K562 (cell line): ENCODE data around the gene FAM171A2. TPM values are rescaled to one million over a fixed set of nuclear protein-coding genes. Genes with fewer than 3 reads are reported as not detected.
"Not testable (repeated sequence)": the region's sequence is repeated elsewhere in the genome, so short reads cannot be mapped to it uniquely, and the experiment has no call there.

Experiments
- ATAC-seq: fragments of 200-7000 bp; cut with Tn5 transposase; 3 replicates; pipeline ENCODE4 v1.9.1; 2020; ENCODE audit warnings: moderate library complexity
- BruUV-seq: library from RNA; stranded (reverse); fragments of 400-500 nt; replicated peaks from 2 replicates; lab custom pipeline; 2021; lab: Mats Ljungman, UMichigan
- CTCF ChIA-PET: fragments of 300-600 bp; formaldehyde crosslinking; extraction: SDS; loops from one replicate; lab custom pipeline; 2021; ENCODE audit warnings: low intra/inter-chr PET ratio; lab: Yijun Ruan, JAX
- POLR2A ChIA-PET: fragments of 300-600, 350-650 bp; sonication (Branson Sonifier 250); formaldehyde crosslinking; extraction: SDS; loops from one replicate; lab custom pipeline; 2021; ENCODE audit warnings: antibody characterized with exemption, inconsistent platforms; lab: Yijun Ruan, JAX
- DNase-seq, 4 experiments: peaks; one replicate each; pipeline versions ENCODE4 v3.0.0 to v3.0.0-alpha.2; 2011 to 2018; ENCODE audit warnings: low spot score in 3 of 4, mixed read lengths in 3 of 4; ENCODE audit errors: extremely low read depth in 1 of 4
- FAIRE-seq: peaks from 2 replicates; lab custom pipeline; 2011; peaks lifted over from hg19 to GRCh38; lab: Jason Lieb, UNC
- H2AFZ ChIP-seq: 2 replicates; pipeline ENCODE4 v1.6.0; 2011; ENCODE audit warnings: low read depth, low read length, control low read depth, inconsistent platforms
- H3K27ac ChIP-seq: fragments of 200-600 bp; 3 replicates; pipeline ENCODE4 v1.8.0; 2011; ENCODE audit warnings: low read depth, mild to moderate bottlenecking, control low read depth, inconsistent platforms, low read length, moderate library complexity, mixed read lengths; ENCODE audit errors: extremely low read depth
- H3K27me3 ChIP-seq, 2 experiments: fragments of 300-600 bp in 1 of 2; 2 replicates in 1 of 2; 3 replicates in 1 of 2; pipeline versions ENCODE4 v1.6.0 to v1.8.0; 2011; ENCODE audit warnings: inconsistent platforms in 2 of 2, low read length in 2 of 2, mild to moderate bottlenecking in 1 of 2, mixed read lengths in 1 of 2, moderate library complexity in 1 of 2; ENCODE audit not compliant: control insufficient read depth in 2 of 2, insufficient read depth in 2 of 2
- H3K36me3 ChIP-seq: fragments of 300-600 bp; 3 replicates; pipeline ENCODE4 v1.8.0; 2011; ENCODE audit warnings: mild to moderate bottlenecking, low read length, inconsistent platforms; ENCODE audit not compliant: control insufficient read depth, insufficient read depth
- H3K4me1 ChIP-seq, 2 experiments: fragments of 200-600 bp in 1 of 2; replicated peaks in 1 of 2; 2 replicates in 1 of 2; 3 replicates in 1 of 2; pipeline versions ENCODE4 v1.5.1 to v1.8.0; 2011; ENCODE audit warnings: inconsistent platforms in 2 of 2, low read length in 2 of 2, mild to moderate bottlenecking in 1 of 2, mixed read lengths in 1 of 2, moderate library complexity in 1 of 2; ENCODE audit not compliant: control insufficient read depth in 2 of 2, insufficient read depth in 2 of 2
- H3K4me2 ChIP-seq: 2 replicates; pipeline ENCODE4 v1.6.1; 2011; ENCODE audit warnings: low read length, control low read depth, inconsistent platforms, mixed read lengths; ENCODE audit not compliant: insufficient read depth
- H3K4me3 ChIP-seq: fragments of 200-600 bp; sonication (generic), shearing (Covaris generic); 2 replicates; pipeline ENCODE4 v1.5.1; 2016; ENCODE audit warnings: control low read depth, inconsistent platforms
- H3K79me2 ChIP-seq: fragments of 200-600 bp; 3 replicates; pipeline ENCODE4 v1.8.0; 2011; ENCODE audit warnings: low read length, inconsistent platforms; ENCODE audit not compliant: control insufficient read depth, insufficient read depth
- H3K9ac ChIP-seq, 2 experiments: 2 replicates each; pipeline versions ENCODE4 v1.6.0 to v1.6.1; 2011; ENCODE audit warnings: low read depth in 2 of 2, low read length in 2 of 2, control low read depth in 1 of 2, inconsistent platforms in 1 of 2, mild to moderate bottlenecking in 1 of 2, mixed read lengths in 1 of 2; ENCODE audit not compliant: insufficient read depth in 1 of 2
- H3K9me1 ChIP-seq: one replicate; pipeline ENCODE4 v1.6.0; 2011; ENCODE audit warnings: inconsistent platforms, mild to moderate bottlenecking, low read length, moderate library complexity; ENCODE audit not compliant: control insufficient read depth, insufficient read depth
- H3K9me3 ChIP-seq: replicated peaks from 2 replicates; pipeline ENCODE4 v1.5.1; 2011; ENCODE audit warnings: low read depth, low read length, inconsistent platforms; ENCODE audit not compliant: control insufficient read depth, insufficient read depth
- H4K20me1 ChIP-seq: replicated peaks from 2 replicates; pipeline ENCODE4 v1.6.1; 2011; ENCODE audit warnings: low read length, inconsistent platforms, mixed read lengths; ENCODE audit not compliant: control insufficient read depth, insufficient read depth
- BCOR ChIP-seq: fragments of 450-650 bp; IDR thresholded peaks from 2 replicates; pipeline ENCODE4 v1.6.1; 2016
- C11orf30 ChIP-seq: fragments of 450-650 bp; IDR thresholded peaks from 2 replicates; pipeline ENCODE4 v1.6.1; 2016; ENCODE audit warnings: low read depth, mild to moderate bottlenecking
- CC2D1A ChIP-seq: fragments of 450-650 bp; IDR thresholded peaks from 2 replicates; pipeline ENCODE4 v1.6.1; 2017; ENCODE audit warnings: mild to moderate bottlenecking
- DPF2 ChIP-seq: fragments of 450-650 bp; IDR thresholded peaks from 2 replicates; pipeline ENCODE4 v1.6.1; 2016
- HDAC1 ChIP-seq, 2 experiments: fragments of 450-650 bp; IDR thresholded peaks; 2 replicates each; pipeline ENCODE4 v1.6.1; 2016 to 2017; ENCODE audit warnings: inconsistent platforms in 1 of 2, mild to moderate bottlenecking in 1 of 2, moderate library complexity in 1 of 2
- HDAC2 ChIP-seq: fragments of 450-650 bp; IDR thresholded peaks from 2 replicates; pipeline ENCODE4 v1.6.1; 2016; ENCODE audit warnings: mild to moderate bottlenecking
- KDM1A ChIP-seq, 2 experiments: fragments of 450-650 bp; IDR thresholded peaks; 2 replicates each; pipeline ENCODE4 v1.6.1; 2016; ENCODE audit warnings: mild to moderate bottlenecking in 2 of 2
- MAFG ChIP-seq: fragments of 450-650 bp; conservative IDR thresholded peaks from 2 replicates; pipeline ENCODE4 v1.6.1; 2016; ENCODE audit warnings: missing genetic modification characterization, missing compliant biosample characterization
- NFE2 ChIP-seq: IDR thresholded peaks from 2 replicates; pipeline ENCODE4 v1.6.1; 2014; ENCODE audit warnings: antibody characterized with exemption, low read depth
- RCOR1 ChIP-seq, 2 experiments: IDR thresholded peaks; 2 replicates each; pipeline ENCODE4 v1.6.1; 2012; ENCODE audit warnings: low read depth in 2 of 2, low read length in 2 of 2, borderline replicate concordance in 1 of 2, improper control_type of control experiment in 1 of 2
- SMARCA4 ChIP-seq: fragments of 450-650 bp; IDR thresholded peaks from 2 replicates; pipeline ENCODE4 v1.6.1; 2016
- ZNF316 ChIP-seq: fragments of 450-650 bp; IDR thresholded peaks from 2 replicates; pipeline ENCODE4 v1.6.1; 2016
- ZNF384 ChIP-seq: IDR thresholded peaks from 2 replicates; pipeline ENCODE4 v1.6.1; 2012; ENCODE audit warnings: low read depth, low read length, improper control_type of control experiment
- WGBS: fragments of 100-300 bp; shearing (Covaris generic); methylation state at CpG from one replicate; pipeline ENCODE4 v1.1.6; 2016; ENCODE audit warnings: low coverage, mixed read lengths; ENCODE audit not compliant: insufficient coverage; ENCODE audit errors: missing lambda C conversion rate; 5-methylcytosine and 5-hydroxymethylcytosine counted together
- in situ Hi-C: fragments of 300-500 bp; cut with MboI; formaldehyde crosslinking; loops from 4 replicates; pipeline ENCODE4 v1.15.0; 2018; ENCODE audit warnings: inconsistent platforms, mixed read lengths
- intact Hi-C: fragments of 100-400 bp; cut with micrococcal nuclease; formaldehyde crosslinking; loops from 2 replicates; pipeline ENCODE4 v1.14.2; 2022
- polyA plus RNA-seq, 8 experiments: library from polyadenylated mRNA; depleted of rRNA in 4 of 8; stranded (reverse) in 5 of 8; unstranded in 3 of 8; fragments of >200 nt; fragmentation: Nextera tagmentation in 2 of 8; fragmentation: Illumina TruSeq in 1 of 8; extraction: Ambion mirVana in 2 of 8; extraction: Trizol in 1 of 8; gene quantifications; 2 replicates each; pipeline versions ENCODE4 v1.2.1 to v1.2.3, GENCODE V29; 2011 to 2014; ENCODE audit warnings: inconsistent platforms in 1 of 8, missing spikeins in 1 of 8
- total RNA-seq, 7 experiments: library from RNA; depleted of rRNA in 6 of 7; stranded (reverse); fragments of >200 nt in 6 of 7; fragmentation: Illumina TruSeq in 2 of 7; extraction: Trizol in 2 of 7; gene quantifications; 2 replicates each; pipeline versions ENCODE4 v1.2.1 to v1.2.3, GENCODE V29; 2011 to 2021; ENCODE audit warnings: low replicate concordance in 1 of 7

The FAM171A2 gene
- total and polyA plus RNA-seq, 9 of the 15 experiments (the other 6 are each of a cell fraction or from before 2014, with no cell fraction given) = 0.10 to 10.2 (median 2.0) TPM; not detected in 1

GRCh38 chr17:44330263-44330662, 33.4 kb downstream of the FAM171A2 start:
- H3K27ac ChIP-seq, H2AFZ ChIP-seq, H3K4me3 ChIP-seq, H3K36me3 ChIP-seq, H3K79me2 ChIP-seq, H3K4me2 ChIP-seq, intact Hi-C loops, DNase-seq, H3K9me1 ChIP-seq, BruUV-seq, FAIRE-seq, H4K20me1 ChIP-seq, H3K9me3 ChIP-seq, H3K27me3 ChIP-seq, ATAC-seq, H3K9ac ChIP-seq: not testable (repeated sequence)
- peak; percentile 59 for TF ChIP-seq DPF2
- peak; percentile 57; the same call in 1 of the 2 replicates for TF ChIP-seq HDAC2
- peak; percentile 63; the same call in 1 of the 2 replicates for TF ChIP-seq ZNF384
- TF ChIP-seq CC2D1A = peak; percentile 34; the same call in 1 of the 2 replicates
- peak; percentile 33; the same call in 1 of the 2 replicates for TF ChIP-seq SMARCA4
- TF ChIP-seq NFE2 = peak; percentile 55
- peak; percentile 73 for TF ChIP-seq ZNF316
- TF ChIP-seq HDAC1 (IDR thresholded peaks at IDR 0.05) = peak in 1 of 2 experiments; percentile 46; a peak in 1 of 4 replicates
- TF ChIP-seq MAFG (tag) = peak; percentile 55
- TF ChIP-seq C11orf30 = peak; percentile 61; the same call in 1 of the 2 replicates
- TF ChIP-seq KDM1A (IDR thresholded peaks at IDR 0.05) = peak; percentile 72 to 74; a peak in 3 of 4 replicates
- TF ChIP-seq RCOR1 (IDR thresholded peaks at IDR 0.05; ENCODE audit: borderline replicate concordance in 1 of 2, low read depth in 2 of 2, low read length in 2 of 2) = peak in 1 of 2 experiments; percentile 40; a peak in 1 of 4 replicates
- peak; percentile 81 for TF ChIP-seq BCOR
- WGBS = 55% methylated on average over 5 of the region's 5 CpGs
- in situ Hi-C loops = loop anchor here (25.0 kb wide), 1 partner anchor 393 kb away; the partner anchor contains the start of gene PPY
- peaks cover 8 to 29% of the 10 kb centered on the region in 2 experiments; a peak in 4 of 5 replicates for H3K4me1 ChIP-seq
- POLR2A ChIA-PET = interaction anchor here (0.6 to 1.4 kb wide), 3 partner anchors 10 to 132 kb away, joined by 3 to 5 read pairs (median 4); no protein-coding TSS in a partner anchor
- CTCF ChIA-PET = interaction anchor here (0.7 to 1.9 kb wide), 3 partner anchors 110 to 225 kb away, joined by 4 to 20 read pairs (median 4); no protein-coding TSS in a partner anchor

GRCh38 chr17:44329516-44329915, 34.1 kb downstream of the FAM171A2 start:
- H3K27me3 ChIP-seq, H3K9me1 ChIP-seq, CTCF ChIA-PET, H3K4me2 ChIP-seq, H3K27ac ChIP-seq, H3K4me3 ChIP-seq, H4K20me1 ChIP-seq, ATAC-seq, H3K9me3 ChIP-seq, H3K9ac ChIP-seq, H3K79me2 ChIP-seq, BruUV-seq, intact Hi-C loops, H2AFZ ChIP-seq, FAIRE-seq, DNase-seq, H3K36me3 ChIP-seq: not testable (repeated sequence)
- H3K4me1 ChIP-seq = peaks cover 8 to 36% of the 10 kb centered on the region in 2 experiments; a peak in 4 of 5 replicates
- WGBS = 82% methylated on average over 7 of the region's 7 CpGs
- in situ Hi-C loops = loop anchor here (5.0 to 25.0 kb wide), 2 partner anchors 117 to 392 kb away; partner anchors contain the start of gene PPY
- POLR2A ChIA-PET = interaction anchor here (1.0 kb wide), 1 partner anchor 131 kb away, joined by 5 read pairs; no protein-coding TSS in a partner anchor
